GM21619 (cell line): Measurements from ENCODE around the gene BMP8A.
"Not testable (repeated sequence)": the region's sequence is repeated elsewhere in the genome, so short reads cannot be mapped to it uniquely, and the experiment has no call there.

ENCODE experiments used
- ATAC-seq: cut with Tn5 transposase; IDR thresholded peaks from one replicate; pipeline ENCODE4 v1.9.1; 2021; ENCODE audit not compliant: unreplicated experiment

Gene BMP8A

GRCh38 chr1:39481289-39481688 is 10.1 kb upstream of the BMP8A start:
- no peak for ATAC-seq

- ATAC-seq = no peak
Observed at GRCh38 chr1:39483276-39483675, 8.2 kb upstream of the BMP8A start.

DNA sequence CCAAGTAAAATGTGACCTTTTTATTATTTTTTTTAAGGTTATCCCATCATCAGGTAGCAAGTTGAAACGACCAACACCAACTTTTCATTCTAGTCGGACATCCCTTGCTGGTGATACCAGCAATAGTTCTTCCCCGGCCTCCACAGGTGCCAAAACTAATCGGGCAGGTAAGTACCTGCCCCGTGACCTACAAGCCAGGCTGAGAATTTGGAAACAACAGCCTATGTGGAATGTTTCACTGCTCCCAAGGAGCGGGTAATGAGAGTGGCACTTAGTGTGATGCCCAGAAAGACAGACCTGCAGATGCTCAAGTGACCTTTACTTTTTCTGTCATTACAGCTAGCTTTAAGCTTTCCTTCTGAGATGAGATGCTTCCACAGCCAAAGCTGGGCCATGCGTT is 6.9 kb upstream of the BMP8A start:
- ATAC-seq = no peak

DNA sequence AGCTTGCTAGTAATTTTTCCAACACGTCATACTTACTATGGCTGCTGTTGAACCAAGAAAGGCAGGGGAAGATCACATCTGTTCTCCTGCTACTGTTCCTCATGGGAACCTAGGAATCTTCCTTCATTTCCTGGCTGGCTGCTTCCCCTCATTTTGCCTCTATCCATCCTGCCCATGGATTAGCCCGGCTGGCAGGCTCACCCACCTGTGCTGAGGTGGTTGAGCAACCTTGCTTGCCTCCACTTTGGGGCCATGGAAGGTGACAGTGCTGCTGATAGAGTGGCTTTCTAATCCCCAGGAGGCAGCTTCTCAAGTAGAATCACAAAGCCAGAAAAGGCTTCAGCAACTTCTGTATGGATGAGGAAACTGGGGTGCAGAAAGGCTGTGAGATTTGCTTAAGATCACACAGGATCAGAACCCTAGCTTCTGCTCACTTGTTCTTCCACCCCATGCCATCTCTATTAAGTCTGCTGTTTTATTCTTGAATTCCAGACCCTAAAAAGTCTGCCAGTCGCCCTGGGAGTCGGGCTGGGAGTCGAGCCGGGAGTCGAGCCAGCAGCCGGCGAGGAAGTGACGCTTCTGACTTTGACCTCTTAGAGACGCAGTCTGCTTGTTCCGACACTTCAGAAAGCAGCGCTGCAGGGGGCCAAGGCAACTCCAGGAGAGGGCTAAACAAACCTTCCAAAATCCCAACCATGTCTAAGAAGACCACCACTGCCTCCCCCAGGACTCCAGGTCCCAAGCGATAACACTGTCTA is 6.2 kb upstream of the BMP8A start:
- ATAC-seq = no peak

GRCh38 chr1:39488012-39488545 is 3.4 kb upstream of the BMP8A start:
- ATAC-seq = no peak

DNA sequence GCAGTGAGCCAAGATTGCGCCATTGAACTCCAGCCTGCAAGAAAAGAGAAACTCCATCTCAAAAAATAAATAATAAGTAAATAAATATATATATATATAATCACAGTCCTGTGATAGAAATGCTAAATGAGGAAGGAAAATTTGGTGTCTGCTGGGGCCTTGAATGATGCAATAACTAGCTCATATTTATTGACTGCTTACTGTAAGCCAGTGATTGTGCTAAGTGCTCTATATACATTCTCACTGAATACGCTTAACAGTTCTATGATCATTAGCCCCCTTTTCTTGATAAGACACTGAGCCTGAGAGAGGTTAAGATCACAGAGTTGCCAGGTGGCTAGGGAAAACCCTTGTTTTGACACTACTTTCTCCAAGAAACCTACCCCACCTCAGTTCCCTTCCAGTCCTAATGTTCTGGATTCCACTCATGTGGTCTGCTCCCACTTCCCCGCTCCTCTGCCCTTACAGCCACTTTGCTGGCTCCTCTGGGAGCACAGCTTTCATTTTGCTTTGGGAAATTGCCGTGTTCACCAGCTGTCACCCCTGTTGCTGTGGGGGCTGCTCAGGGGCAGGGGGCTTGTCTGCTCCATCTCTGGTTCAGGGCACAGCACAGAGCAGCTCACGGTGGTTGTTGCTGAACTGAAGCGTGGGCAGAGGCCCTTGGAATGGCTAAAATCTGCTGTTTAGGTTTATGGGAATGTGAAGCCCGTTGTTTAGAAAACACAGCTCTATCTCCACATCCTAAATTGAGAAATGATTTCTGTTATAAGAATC is 2.5 kb upstream of the BMP8A start:
- no peak for ATAC-seq

DNA sequence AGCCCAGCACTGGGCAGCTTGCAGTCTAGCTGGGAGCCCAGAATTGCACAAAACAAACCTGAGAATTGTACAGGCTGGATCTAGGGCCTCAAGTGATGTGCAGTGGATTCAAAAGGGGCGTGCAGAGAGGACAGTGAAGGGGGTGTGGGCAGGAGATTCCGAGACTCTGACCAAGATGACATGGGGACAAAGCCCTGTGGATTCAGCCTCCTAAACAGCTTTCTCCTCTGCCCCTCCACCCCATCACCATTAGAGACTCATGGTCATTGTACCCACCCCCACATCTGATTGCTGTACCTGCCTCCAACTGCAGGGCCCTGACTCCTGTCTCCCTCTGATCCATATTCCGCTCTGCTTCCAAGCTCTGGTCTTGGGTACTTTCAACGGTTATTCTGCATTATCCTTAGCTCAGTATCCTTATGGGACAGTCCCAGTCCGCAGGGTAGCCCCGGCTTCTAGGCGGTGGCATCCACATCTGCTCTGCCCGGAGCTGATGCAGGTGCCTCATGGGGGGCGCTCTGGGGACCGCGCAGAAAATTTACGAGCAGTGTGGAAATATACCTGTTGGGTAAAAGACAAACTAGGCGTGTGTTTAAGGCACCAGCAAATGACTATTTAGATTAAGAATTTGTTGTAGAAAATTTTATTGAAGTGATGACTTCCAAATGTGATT is 1.7 kb upstream of the BMP8A start:
- ATAC-seq = no peak

DNA sequence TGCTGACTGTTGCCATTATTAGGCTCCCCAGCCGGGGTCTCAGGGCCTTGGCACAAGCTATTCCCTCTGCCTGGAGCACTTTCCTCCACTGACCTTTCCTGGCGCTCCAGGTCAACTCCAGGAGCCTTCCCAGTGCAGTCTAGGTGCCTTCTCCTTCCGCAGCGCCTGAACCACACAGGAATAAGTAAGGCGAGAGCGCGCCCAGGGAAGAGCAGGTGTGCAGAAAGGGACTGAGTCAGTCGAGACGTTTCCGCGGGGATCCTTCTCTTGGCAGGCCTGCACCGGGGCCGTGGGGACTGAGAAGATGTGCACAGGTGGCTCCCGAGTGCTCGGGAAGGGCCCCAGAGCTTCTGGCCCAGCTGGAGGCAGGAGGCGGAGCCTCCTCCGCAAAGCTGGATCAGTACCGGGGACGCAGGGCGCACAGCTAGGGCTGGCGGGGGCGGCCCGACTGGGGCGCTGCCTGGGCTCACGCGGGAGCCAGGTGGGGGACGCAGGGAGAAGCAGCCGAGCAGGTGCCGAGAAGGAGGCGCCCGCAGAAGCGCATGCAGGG is 765 bp upstream of the BMP8A start:
- ATAC-seq = peak; percentile 7

DNA sequence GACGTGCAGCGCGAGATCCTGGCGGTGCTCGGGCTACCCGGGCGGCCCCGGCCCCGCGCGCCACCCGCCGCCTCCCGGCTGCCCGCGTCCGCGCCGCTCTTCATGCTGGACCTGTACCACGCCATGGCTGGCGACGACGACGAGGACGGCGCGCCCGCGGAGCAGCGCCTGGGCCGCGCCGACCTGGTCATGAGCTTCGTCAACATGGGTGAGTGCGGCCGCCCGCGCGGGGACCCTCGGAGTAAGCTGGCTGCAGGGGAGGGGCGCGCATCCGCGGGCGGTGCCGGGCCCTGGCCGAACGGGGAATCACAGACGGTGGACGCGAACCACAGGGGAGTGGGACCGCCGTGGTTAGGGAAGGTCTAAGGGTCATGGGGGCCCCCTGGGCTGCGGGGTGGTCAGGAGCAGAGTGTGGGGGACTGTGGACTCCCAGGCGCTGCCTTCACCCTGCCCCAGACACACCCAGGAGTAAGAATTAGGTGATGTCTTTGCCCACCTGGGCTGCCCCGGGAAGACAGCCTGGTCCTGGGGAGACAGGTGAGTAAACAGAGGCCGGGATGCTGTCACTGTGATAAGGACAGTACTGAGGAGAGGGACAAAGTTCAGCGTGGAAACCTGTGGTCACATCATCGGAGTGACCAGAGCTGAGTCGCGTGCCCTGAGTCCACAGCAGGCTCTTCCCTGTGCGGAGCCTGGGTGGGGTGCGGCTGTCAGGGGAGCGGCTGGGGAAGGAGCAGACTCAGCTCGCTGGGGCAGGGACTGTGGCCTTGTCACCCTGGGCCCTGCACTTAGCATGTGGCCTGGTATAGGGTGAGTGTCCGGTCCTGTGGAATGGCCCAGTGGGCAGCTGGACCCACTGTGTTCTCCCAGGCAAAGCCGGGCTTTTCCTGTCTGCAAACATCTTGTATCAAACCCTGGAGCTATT is 944 bp downstream of the BMP8A start:
- not testable (repeated sequence) for ATAC-seq

- ATAC-seq = not testable (repeated sequence)
Observed at GRCh38 chr1:39493043-39493810, 1.8 kb downstream of the BMP8A start.

GRCh38 chr1:39494671-39495410 is 3.4 kb downstream of the BMP8A start:
- no peak for ATAC-seq

- ATAC-seq = not testable (repeated sequence)
Observed at GRCh38 chr1:39496520-39496919, 5.1 kb downstream of the BMP8A start.

DNA sequence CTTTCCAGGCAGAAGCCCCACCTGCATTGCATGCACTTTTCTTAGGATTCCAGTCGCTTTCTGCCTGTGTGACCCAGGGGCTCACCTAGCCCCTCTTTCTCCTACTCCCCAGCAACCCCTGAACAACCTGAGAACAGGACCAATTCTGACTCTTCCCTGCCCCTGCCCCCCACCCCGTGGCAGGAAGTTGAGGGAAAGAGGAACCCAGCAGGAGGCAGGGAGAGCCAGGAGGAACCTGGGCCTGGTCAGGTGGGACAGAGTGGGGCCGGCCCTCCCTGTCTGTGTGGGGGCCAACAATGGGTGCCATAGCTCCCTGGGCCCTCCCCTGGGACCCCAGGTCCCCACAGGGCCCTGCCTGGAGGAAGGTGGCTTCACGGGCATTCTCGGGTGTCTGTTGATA is 6.1 kb downstream of the BMP8A start:
- ATAC-seq = no peak

GRCh38 chr1:39498096-39498710 is 6.8 kb downstream of the BMP8A start:
- ATAC-seq = not testable (repeated sequence)

GRCh38 chr1:39498821-39499220 is 7.4 kb downstream of the BMP8A start:
- ATAC-seq = not testable (repeated sequence)

DNA sequence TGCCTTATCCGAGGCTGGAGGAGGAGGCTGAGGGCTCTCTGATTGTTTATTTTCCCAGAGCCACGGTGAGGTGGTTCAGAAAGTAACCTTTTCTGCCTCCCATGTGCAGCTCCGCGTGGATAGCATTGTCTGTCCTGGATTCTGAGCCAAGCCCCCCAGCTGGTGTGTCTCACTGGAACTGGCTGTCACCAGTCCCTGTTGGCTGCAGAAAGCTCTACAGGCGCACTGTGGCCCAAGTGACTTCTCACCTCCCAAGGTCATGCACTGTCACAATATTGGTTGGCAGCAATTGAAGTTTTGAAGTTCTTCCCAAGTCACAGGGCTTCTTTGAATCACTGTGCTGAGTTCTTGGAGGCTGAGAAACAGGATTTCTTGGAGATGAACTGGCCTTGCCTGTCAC is 8.2 kb downstream of the BMP8A start:
- ATAC-seq = no peak

- ATAC-seq = no peak
Observed at GRCh38 chr1:39500862-39501389, 9.5 kb downstream of the BMP8A start.

DNA sequence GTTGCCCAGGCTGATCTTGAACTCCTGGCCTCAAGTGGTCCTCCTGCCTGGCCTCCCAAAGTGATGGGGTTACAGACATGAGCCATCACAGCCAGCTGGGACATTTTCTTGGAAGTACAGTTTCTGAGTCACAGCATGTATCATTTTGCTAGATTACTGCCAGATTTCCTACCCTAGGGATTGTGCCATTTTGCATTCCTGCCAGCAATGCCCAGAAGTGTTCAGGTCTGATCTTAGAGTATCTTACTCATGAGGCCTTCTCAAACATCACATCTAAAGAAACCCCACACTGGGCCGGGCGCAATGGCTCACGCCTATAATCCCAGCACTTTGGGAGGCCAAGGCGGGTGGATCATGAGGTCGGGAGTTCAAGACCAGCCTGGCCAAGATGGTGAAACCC is 10.2 kb downstream of the BMP8A start:
- ATAC-seq = no peak
